SK-N-MC (cell line): ENCODE data around the gene CHRM5.

Source experiments
- EZH2 ChIP-seq: fragments of 200-600 bp; sonication (generic); IDR thresholded peaks from one replicate; pipeline ENCODE4 v1.6.1; 2017; ENCODE audit warnings: antibody characterized with exemption
- FOXP2 ChIP-seq: optimal IDR thresholded peaks from 2 replicates; pipeline ENCODE3; 2011; ENCODE audit warnings: mild to moderate bottlenecking, moderate library complexity; ENCODE audit not compliant: insufficient read depth; ENCODE audit errors: extremely low read length, control extremely low read depth
- POLR2AphosphoS5 ChIP-seq: IDR thresholded peaks from 2 replicates; pipeline ENCODE4 v1.6.1; 2012; ENCODE audit warnings: mild to moderate bottlenecking, low read depth, low read length, borderline replicate concordance

- no peak for TF ChIP-seq EZH2
- no peak for TF ChIP-seq POLR2AphosphoS5
- TF ChIP-seq FOXP2 = no peak
Measured at GRCh38 chr15:33941279-33942063, 26.8 kb upstream of the CHRM5 start.
